HepG2 (cell line): ENCODE results near the gene BRCA1. TPM values are rescaled to one million over a fixed set of nuclear protein-coding genes. Genes with fewer than 3 reads are reported as not detected.

Source experiments
- HNF4G ChIP-seq, 2 experiments: sonication (generic) in 1 of 2; formaldehyde crosslinking in 1 of 2; IDR thresholded peaks; 2 replicates each; pipeline versions ENCODE4 v1.4.0 to v1.6.1; 2011 to 2020; ENCODE audit warnings: borderline replicate concordance in 2 of 2, low read depth in 2 of 2, mild to moderate bottlenecking in 2 of 2, low read length in 1 of 2, missing genetic modification reagents in 1 of 2, moderate library complexity in 1 of 2
- KLF11 ChIP-seq: IDR thresholded peaks from 2 replicates; pipeline ENCODE4 v1.6.1; 2016; ENCODE audit warnings: missing compliant biosample characterization
- NFE2L1 ChIP-seq: sonication (generic); formaldehyde crosslinking; IDR thresholded peaks from 2 replicates; pipeline ENCODE4 v1.4.0; 2020; ENCODE audit warnings: missing genetic modification reagents, mild to moderate bottlenecking, borderline replicate concordance
- NR2F6 ChIP-seq, 2 experiments: IDR thresholded peaks; 2 replicates each; pipeline ENCODE4 v1.6.1; 2016; ENCODE audit warnings: antibody characterized with exemption in 1 of 2, mild to moderate bottlenecking in 1 of 2
- PAF1 ChIP-seq: IDR thresholded peaks from 2 replicates; pipeline ENCODE4 v1.6.1; 2016; ENCODE audit warnings: missing genetic modification reagents, missing compliant biosample characterization
- RNF2 ChIP-seq: fragments of 450-650 bp; conservative IDR thresholded peaks from 2 replicates; pipeline ENCODE4 v1.6.1; 2016; ENCODE audit warnings: low read depth
- SPEN ChIP-seq: sonication (generic); formaldehyde crosslinking; IDR thresholded peaks from 2 replicates; pipeline ENCODE4 v1.5.1; 2020; ENCODE audit warnings: low read depth, mild to moderate bottlenecking, missing genetic modification reagents
- SRSF4 ChIP-seq: fragments of 200-400 bp; formaldehyde crosslinking; IDR thresholded peaks from one replicate; pipeline ENCODE4 v1.6.1; 2018; ENCODE audit warnings: mild to moderate bottlenecking, low read depth, low read length, moderate library complexity; ENCODE audit not compliant: poor library complexity, severe bottlenecking
- TBL1XR1 ChIP-seq: fragments of 150-350 bp; IDR thresholded peaks from 2 replicates; pipeline ENCODE4 v1.6.1; 2014; ENCODE audit warnings: borderline replicate concordance, low read length; ENCODE audit not compliant: partially characterized antibody
- ZNF180 ChIP-seq: sonication (generic); formaldehyde crosslinking; IDR thresholded peaks from 2 replicates; pipeline ENCODE4 v1.4.0; 2020; ENCODE audit warnings: low read depth, missing genetic modification reagents, borderline replicate concordance
- ZNF7 ChIP-seq: IDR thresholded peaks from 2 replicates; pipeline ENCODE4 v1.6.1; 2016; ENCODE audit warnings: missing biosample characterization, missing genetic modification reagents
- polyA plus RNA-seq, 8 experiments: library from polyadenylated mRNA; depleted of rRNA in 3 of 8; stranded (reverse) in 7 of 8; unstranded in 1 of 8; fragments of >200 nt; fragmentation: Illumina TruSeq in 4 of 8; extraction: Trizol in 4 of 8; gene quantifications; 2 replicates each; pipeline versions ENCODE4 v1.2.1 to v1.2.3, GENCODE V29; 2011 to 2016; ENCODE audit warnings: low read depth in 4 of 8, missing spikeins in 1 of 8, mixed read lengths in 1 of 8; ENCODE audit not compliant: insufficient read depth in 1 of 8
- total RNA-seq, 5 experiments: library from RNA; depleted of rRNA; stranded (reverse); fragments of >200 nt; fragmentation: Illumina TruSeq; extraction: Trizol; gene quantifications; 2 replicates each; pipeline ENCODE4 v1.2.3, GENCODE V29; 2016; ENCODE audit warnings: low read depth in 1 of 5
- TF ChIP-seq, protein P1 (sequence below): sonication (generic); formaldehyde crosslinking; IDR thresholded peaks from 2 replicates; pipeline ENCODE4 v1.4.0; 2020; ENCODE audit warnings: missing genetic modification reagents
- TF ChIP-seq, protein P2 (sequence below): sonication (generic); formaldehyde crosslinking; IDR thresholded peaks from 2 replicates; pipeline ENCODE4 v1.4.0; 2020; ENCODE audit warnings: mild to moderate bottlenecking, missing genetic modification reagents
- TF ChIP-seq, protein P3 (sequence below), 2 experiments: sonication (generic) in 1 of 2; formaldehyde crosslinking in 1 of 2; IDR thresholded peaks; 2 replicates each; pipeline versions ENCODE4 v1.4.0 to v1.6.1; 2016 to 2020; ENCODE audit warnings: borderline replicate concordance in 1 of 2, low read depth in 1 of 2, mild to moderate bottlenecking in 1 of 2, missing genetic modification reagents in 1 of 2

Gene BRCA1
- total and polyA plus RNA-seq, 2 of the 13 experiments (the other 11 are each of a cell fraction or from before 2014, with no cell fraction given), result 13.3 to 37.5 TPM

DNA sequence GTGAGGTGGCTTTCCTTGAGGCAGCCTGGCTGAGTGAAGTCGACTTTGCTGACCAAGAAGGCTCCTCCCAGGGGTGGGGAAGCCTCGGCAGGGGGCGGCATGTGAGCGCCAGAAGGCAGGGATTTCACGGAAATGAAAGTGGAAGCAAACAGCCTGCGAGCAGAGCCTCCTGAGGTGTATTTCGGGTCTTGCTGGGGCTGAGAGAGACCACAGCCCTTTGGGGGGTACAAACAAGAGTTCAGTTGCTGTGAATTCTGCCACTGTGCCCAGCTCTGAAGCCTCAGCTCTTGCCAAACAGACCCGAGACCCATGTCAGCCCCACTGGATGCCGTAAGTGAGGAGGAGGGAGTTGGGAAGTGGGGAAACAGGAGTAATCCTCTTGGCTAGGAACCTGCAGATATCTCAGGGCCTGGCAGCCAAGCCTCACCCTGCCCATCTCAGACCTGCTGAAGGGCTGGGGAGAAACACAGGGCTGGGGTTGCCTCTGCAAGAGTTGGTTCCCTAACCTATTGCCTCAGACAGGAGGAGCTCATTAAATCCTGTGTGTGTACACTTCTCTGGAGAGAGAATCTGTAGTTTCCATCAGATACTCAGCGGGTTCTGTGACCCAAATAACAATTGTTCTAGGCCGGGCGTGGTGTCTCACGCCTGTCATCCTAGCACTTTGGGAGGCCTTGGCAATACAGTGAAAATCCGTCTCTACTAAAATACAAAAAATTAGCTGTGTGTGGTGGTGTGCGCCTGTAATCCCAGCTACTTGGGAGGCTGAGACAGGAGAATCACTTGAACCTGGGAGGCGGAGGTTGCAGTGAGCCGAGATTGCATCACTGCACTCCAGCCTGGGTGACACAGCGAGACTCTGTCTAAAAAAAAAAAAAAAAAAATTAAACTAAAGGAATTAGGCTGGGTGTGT, 118.3 kb downstream of the BRCA1 start, which contains the start of gene IFI35 (continued):
- TF ChIP-seq TBL1XR1 (no peak), HNF4G (IDR thresholded peaks at IDR 0.05; ENCODE audit: borderline replicate concordance, low read depth, low read length) (no peak), HNF4G (CRISPR knock-in tag; IDR thresholded peaks at IDR 0.05; ENCODE audit: borderline replicate concordance, low read depth) (no peak), SRSF4 (no peak), NR2F6 (IDR thresholded peaks at IDR 0.05) (no peak; the same call in 1 of the 2 replicates), NR2F6 (CRISPR knock-in tag; IDR thresholded peaks at IDR 0.05) (peak; percentile 28; the same call in 1 of the 2 replicates), ZNF180 (CRISPR knock-in tag) (no peak), ZNF7 (CRISPR knock-in tag) (no peak), PAF1 (0 out of 2 replicates have a peak, but pooled peaks have one; percentile 37), SPEN (CRISPR knock-in tag) (peak; percentile 48), RNF2 (no peak), KLF11 (CRISPR knock-in tag) (peak; percentile 31; the same call in 1 of the 2 replicates), NFE2L1 (CRISPR knock-in tag) (no peak)
- TF ChIP-seq, protein P1, sequence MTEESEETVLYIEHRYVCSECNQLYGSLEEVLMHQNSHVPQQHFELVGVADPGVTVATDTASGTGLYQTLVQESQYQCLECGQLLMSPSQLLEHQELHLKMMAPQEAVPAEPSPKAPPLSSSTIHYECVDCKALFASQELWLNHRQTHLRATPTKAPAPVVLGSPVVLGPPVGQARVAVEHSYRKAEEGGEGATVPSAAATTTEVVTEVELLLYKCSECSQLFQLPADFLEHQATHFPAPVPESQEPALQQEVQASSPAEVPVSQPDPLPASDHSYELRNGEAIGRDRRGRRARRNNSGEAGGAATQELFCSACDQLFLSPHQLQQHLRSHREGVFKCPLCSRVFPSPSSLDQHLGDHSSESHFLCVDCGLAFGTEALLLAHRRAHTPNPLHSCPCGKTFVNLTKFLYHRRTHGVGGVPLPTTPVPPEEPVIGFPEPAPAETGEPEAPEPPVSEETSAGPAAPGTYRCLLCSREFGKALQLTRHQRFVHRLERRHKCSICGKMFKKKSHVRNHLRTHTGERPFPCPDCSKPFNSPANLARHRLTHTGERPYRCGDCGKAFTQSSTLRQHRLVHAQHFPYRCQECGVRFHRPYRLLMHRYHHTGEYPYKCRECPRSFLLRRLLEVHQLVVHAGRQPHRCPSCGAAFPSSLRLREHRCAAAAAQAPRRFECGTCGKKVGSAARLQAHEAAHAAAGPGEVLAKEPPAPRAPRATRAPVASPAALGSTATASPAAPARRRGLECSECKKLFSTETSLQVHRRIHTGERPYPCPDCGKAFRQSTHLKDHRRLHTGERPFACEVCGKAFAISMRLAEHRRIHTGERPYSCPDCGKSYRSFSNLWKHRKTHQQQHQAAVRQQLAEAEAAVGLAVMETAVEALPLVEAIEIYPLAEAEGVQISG, result peak; percentile 68; the same call in 1 of the 2 replicates
- TF ChIP-seq, protein P2, sequence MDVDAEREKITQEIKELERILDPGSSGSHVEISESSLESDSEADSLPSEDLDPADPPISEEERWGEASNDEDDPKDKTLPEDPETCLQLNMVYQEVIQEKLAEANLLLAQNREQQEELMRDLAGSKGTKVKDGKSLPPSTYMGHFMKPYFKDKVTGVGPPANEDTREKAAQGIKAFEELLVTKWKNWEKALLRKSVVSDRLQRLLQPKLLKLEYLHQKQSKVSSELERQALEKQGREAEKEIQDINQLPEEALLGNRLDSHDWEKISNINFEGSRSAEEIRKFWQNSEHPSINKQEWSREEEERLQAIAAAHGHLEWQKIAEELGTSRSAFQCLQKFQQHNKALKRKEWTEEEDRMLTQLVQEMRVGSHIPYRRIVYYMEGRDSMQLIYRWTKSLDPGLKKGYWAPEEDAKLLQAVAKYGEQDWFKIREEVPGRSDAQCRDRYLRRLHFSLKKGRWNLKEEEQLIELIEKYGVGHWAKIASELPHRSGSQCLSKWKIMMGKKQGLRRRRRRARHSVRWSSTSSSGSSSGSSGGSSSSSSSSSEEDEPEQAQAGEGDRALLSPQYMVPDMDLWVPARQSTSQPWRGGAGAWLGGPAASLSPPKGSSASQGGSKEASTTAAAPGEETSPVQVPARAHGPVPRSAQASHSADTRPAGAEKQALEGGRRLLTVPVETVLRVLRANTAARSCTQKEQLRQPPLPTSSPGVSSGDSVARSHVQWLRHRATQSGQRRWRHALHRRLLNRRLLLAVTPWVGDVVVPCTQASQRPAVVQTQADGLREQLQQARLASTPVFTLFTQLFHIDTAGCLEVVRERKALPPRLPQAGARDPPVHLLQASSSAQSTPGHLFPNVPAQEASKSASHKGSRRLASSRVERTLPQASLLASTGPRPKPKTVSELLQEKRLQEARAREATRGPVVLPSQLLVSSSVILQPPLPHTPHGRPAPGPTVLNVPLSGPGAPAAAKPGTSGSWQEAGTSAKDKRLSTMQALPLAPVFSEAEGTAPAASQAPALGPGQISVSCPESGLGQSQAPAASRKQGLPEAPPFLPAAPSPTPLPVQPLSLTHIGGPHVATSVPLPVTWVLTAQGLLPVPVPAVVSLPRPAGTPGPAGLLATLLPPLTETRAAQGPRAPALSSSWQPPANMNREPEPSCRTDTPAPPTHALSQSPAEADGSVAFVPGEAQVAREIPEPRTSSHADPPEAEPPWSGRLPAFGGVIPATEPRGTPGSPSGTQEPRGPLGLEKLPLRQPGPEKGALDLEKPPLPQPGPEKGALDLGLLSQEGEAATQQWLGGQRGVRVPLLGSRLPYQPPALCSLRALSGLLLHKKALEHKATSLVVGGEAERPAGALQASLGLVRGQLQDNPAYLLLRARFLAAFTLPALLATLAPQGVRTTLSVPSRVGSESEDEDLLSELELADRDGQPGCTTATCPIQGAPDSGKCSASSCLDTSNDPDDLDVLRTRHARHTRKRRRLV (CRISPR knock-in tag), result peak; percentile 91
- TF ChIP-seq, protein P3, sequence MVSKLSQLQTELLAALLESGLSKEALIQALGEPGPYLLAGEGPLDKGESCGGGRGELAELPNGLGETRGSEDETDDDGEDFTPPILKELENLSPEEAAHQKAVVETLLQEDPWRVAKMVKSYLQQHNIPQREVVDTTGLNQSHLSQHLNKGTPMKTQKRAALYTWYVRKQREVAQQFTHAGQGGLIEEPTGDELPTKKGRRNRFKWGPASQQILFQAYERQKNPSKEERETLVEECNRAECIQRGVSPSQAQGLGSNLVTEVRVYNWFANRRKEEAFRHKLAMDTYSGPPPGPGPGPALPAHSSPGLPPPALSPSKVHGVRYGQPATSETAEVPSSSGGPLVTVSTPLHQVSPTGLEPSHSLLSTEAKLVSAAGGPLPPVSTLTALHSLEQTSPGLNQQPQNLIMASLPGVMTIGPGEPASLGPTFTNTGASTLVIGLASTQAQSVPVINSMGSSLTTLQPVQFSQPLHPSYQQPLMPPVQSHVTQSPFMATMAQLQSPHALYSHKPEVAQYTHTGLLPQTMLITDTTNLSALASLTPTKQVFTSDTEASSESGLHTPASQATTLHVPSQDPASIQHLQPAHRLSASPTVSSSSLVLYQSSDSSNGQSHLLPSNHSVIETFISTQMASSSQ (IDR thresholded peaks at IDR 0.05; ENCODE audit: low read depth), result no peak
- TF ChIP-seq, protein P3 (CRISPR knock-in tag; IDR thresholded peaks at IDR 0.05; ENCODE audit: borderline replicate concordance), result no peak
